Cardiac septum (tissue), 1 donor: ENCODE data around the gene C11orf21. TPM values are rescaled to one million over a fixed set of nuclear protein-coding genes. Genes with fewer than 3 reads are reported as not detected.

Source experiments
- DNase-seq: peaks from one replicate; pipeline ENCODE4 v3.0.0-alpha.2; 2020; ENCODE audit warnings: low spot score
- intact Hi-C: fragments of 100-400 bp; cut with DNase I; formaldehyde crosslinking; loops from one replicate; pipeline ENCODE4 v1.14.0; 2022
- total RNA-seq: library from RNA; stranded (reverse); fragmentation: NEBNext Ultra II Directional; extraction: Animal tissue kit (Norgen Biotek cat#: 25700); gene quantifications from one replicate; pipeline ENCODE4 v1.2.1, GENCODE V29; 2021
- donor health status: DM: no; HTN: no; CAD: no.

C11orf21 gene
- total RNA-seq, 1 donor from 2014 or later, result 23.2 TPM

- intact Hi-C loops, result no loop called here
- DNase-seq, result peak; percentile 62
Measured at GRCh38 chr11:2266586-2267305, 35.0 kb downstream of the C11orf21 start.

- intact Hi-C loops, result no loop called here
- DNase-seq, result peak; percentile 35
Measured at GRCh38 chr11:2265854-2266585, 35.7 kb downstream of the C11orf21 start.

- peak; percentile 74 for DNase-seq
- intact Hi-C loops, result no loop called here
Measured at GRCh38 chr11:2265396-2265795, 36.3 kb downstream of the C11orf21 start.

GRCh38 chr11:2264366-2265053, 37.2 kb downstream of the C11orf21 start:
- DNase-seq, result peak; percentile 58
- intact Hi-C loops, result no loop called here

- intact Hi-C loops, result no loop called here
- peak; percentile 58 for DNase-seq
Measured at GRCh38 chr11:2263724-2264360, 37.9 kb downstream of the C11orf21 start.

GRCh38 chr11:2263071-2263565, 38.6 kb downstream of the C11orf21 start:
- intact Hi-C loops, result no loop called here
- DNase-seq, result no peak

- DNase-seq, result peak; percentile 66
- intact Hi-C loops, result no loop called here
Measured at GRCh38 chr11:2262301-2263070, 39.2 kb downstream of the C11orf21 start.

- intact Hi-C loops, result no loop called here
- DNase-seq, result peak; percentile 55
Measured at GRCh38 chr11:2261436-2262230, 40.1 kb downstream of the C11orf21 start.

- intact Hi-C loops, result no loop called here
- peak; percentile 69 for DNase-seq
Measured at GRCh38 chr11:2260491-2261364, 41.0 kb downstream of the C11orf21 start.

- DNase-seq, result peak; percentile 36
Measured at GRCh38 chr11:2259897-2260451, 41.7 kb downstream of the C11orf21 start.

GRCh38 chr11:2259466-2259830, 42.3 kb downstream of the C11orf21 start:
- intact Hi-C loops, result no loop called here
- DNase-seq, result peak; percentile 67

More at GRCh38 chr11:2259897-2260451, 41.7 kb downstream of the C11orf21 start:
- intact Hi-C loops, result no loop called here

- intact Hi-C loops, result no loop called here
- peak; percentile 71 for DNase-seq
Measured at GRCh38 chr11:2258501-2259465, 42.9 kb downstream of the C11orf21 start.

GRCh38 chr11:2256951-2257700, 44.6 kb downstream of the C11orf21 start:
- DNase-seq, result peak; percentile 73
- intact Hi-C loops, result no loop called here

GRCh38 chr11:2256293-2256913, 45.3 kb downstream of the C11orf21 start:
- intact Hi-C loops, result no loop called here
- peak; percentile 53 for DNase-seq

GRCh38 chr11:2252018-2252417, 49.7 kb downstream of the C11orf21 start:
- intact Hi-C loops, result no loop called here

More at GRCh38 chr11:2252018-2252417, 49.7 kb downstream of the C11orf21 start:
- DNase-seq, result no peak
